CD4-positive, alpha-beta T cell treated with Interferon alpha-2 for 1 hour (primary cell): ENCODE results near the gene CEP43.

Experiments used
- DNase-seq, 2 donors: peaks; one replicate each; pipeline ENCODE4 v3.0.0-alpha.2; 2020 to 2022

The CEP43 gene

DNA sequence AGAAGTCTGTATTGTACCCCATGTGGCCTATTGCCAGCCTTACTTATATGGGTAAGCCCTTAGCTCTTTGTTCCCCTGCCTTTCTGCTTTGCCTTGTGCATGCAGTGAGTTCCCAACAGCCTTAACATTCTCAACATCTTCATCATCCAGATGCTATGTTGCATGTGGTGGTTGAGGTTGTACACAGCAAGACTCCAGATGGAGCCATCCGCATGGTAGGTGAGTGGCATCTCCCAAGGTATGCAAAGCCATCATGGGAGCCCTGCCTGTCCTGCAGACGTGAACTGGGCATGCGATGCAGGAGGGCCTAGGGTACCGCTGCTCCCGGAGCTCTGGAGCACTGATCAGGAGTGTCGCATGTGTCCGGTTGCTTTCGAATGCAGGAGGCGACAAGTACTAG, 16.1 kb downstream of the CEP43 start:
- DNase-seq = no peak

DNA sequence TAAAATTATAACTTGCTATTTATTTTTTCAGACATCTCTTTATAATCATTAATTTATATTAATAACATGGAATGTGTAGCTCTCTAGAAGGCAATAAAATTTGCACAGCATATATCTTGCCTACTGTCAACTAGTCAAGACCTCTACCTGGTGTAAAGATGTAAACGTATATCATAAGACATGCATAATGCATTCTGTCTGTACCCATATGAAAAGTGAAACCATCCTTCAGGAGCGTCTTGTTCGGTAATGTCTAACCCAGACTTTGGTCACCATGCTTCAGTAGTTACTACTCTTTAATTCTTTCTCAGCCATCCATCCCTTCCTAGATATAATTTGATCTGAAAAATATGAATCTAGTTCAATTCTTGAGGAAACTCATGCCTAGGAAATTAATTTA, 21.0 kb downstream of the CEP43 start:
- DNase-seq = no peak

DNA sequence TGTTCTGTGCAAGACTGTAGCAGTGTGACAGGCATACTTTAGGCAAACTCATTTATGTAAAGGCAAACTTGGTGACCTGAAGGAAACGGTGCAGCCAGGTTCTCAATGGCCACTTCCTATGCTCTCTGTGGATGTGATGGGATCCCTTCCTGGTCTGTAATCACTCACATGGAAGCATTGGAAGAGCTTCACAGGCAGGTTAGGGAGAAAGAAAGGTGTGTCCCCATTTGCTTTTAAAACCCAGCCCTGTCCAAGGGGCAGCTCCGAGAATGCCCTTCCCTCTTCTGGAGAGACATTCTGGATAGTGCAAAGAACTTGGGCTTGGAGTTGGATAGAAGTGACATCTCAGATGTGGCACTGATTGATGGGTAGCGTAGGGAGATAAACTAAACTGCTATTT, 28.1 kb downstream of the CEP43 start:
- no peak for DNase-seq

GRCh38 chr6:167027772-167028171, 28.6 kb downstream of the CEP43 start:
- DNase-seq = no peak

DNA sequence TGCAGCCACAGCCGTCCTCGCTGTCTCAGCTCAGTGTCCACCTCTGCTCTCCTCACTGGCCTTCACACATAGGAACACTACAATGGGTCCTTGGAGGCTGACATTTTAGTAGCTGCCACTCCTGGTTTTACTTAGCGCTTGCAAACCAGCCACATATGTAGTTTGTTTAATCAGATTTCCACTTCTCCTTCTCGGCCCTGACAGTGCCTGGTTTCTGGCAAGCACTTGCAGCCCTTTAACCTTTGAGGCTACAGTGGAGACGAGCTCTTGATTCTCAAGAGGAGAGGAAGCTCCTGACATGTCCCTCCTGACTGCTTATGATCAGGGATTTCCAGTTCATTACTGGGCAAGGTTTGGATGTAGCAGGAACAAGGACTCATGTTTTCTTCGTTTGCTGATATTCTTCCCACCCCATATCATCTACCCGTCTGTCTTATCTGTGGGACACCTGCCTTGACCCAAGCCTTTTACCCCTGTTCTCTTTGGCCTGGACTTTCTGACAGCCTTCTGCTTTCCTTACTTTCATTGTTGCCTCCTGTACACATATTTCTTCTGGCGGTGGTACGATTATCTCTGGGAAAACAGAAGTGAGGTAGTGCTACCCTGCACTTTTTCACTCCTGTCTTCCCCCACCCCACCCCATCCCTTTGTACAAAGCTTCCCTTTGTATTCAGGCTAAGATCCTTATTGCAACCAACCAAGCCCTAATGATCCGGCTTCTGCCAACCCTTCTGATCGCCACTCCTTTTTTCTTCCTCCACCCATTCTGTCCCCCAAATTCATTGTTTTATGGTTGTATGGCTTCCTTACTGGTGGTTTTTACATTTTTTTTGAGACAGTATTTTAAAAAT, 31.2 kb downstream of the CEP43 start:
- no peak for DNase-seq

GRCh38 chr6:167031082-167031709, 32.0 kb downstream of the CEP43 start:
- no peak for DNase-seq

DNA sequence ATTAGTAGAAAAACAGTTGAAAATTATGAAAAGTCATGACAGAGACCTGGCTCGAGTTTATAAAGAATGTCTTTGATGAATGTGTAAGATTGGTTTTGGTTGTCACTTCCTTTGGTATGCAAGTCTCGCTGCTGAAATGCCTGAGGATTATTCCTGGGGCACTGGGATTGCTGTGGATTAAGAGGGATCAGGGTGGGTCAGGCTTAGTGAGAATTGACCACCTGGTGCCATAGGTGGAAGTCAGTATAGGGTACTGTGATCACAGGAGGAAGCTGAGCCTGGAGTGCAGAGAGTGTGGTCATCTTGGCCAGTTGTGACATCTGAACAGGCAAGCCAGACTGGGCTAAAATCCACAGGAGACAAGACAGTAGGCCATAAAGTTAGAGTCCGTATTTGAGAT, 34.9 kb downstream of the CEP43 start:
- no peak for DNase-seq

DNA sequence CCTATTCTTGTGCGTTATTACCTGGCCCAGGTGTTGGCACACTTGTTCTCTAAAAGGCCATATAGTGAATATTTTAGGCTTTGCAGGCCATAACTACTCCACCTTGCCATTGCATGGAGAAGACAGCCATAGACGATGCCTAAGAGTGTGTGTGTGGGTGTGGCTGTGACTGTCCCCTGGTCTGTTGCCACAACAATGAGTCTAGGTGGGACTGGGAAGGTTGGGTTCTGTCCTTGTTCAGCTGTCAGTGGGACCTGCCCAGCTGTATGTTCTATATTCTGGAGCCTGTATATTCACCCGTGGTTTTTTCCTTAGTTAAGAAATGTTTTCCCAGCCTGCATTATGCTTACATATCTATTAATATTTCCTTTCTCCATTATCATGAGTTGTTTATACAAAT, 38.6 kb downstream of the CEP43 start:
- no peak for DNase-seq

- no peak for DNase-seq
These were observed 45.5 kb downstream of the CEP43 start for GRCh38 chr6:167044696-167045095.

DNA sequence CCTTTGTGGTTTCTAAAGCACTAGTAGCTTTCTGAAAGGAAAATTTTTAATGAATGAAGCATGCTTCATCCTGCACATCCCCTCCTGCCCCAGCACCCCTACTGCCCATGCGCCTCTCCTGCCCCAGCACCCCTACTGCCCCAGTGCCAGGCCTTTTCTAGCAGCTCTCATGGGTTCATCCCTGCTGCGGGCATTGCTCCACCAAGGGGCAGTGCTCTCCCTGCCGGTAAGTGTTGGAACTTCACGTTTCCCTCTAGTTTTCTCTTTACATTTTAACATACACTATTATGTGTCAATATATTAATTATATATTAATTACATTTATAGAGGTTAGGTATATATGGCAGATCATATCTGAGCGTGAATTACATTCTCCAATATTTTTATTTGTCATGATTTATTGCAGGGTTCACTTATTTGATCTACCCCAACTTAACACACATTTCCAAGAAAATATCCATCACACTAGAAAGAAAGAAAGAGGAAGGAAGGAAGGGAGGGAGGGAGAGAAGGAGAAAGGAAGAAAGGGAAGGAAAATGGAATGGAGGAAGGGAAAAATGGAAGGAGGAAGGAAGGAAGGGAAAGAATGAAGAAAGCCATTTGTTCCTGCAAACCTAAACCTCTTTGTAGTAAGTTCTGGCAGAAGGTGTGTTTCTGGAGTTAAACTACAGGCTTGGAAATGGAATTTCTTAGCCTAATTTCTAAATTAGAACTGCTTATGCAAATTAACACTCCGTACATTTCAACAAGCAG, 46.8 kb downstream of the CEP43 start:
- no peak for DNase-seq

- DNase-seq = no peak
These were observed 47.8 kb downstream of the CEP43 start for GRCh38 chr6:167046861-167047495.

DNA sequence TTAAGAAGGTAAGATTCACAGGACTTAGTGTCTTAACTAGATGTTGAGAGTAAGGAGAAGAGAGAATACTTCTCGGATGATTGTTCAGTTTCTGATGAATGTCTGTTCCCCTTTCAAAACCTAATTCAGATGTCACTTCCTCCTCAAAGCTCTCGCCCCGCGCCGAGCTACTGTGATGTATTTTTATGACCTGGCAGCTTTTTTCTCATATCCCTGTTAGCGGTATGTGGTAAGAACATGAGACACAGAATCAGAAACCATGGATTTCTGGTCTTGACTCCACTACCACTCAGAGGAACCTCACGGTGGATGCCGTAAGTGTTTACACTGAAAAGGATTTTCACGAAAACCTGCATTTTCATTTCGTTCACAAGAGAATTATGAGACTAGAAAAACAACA, 48.4 kb downstream of the CEP43 start:
- DNase-seq = peak; percentile 56 to 68
